NCI-H187 (cell line): ENCODE data around the gene MFAP2.
"Not testable (repeated sequence)": the region's sequence is repeated elsewhere in the genome, so short reads cannot be mapped to it uniquely, and the experiment has no call there.

Experiments
- DNase-seq, 2 experiments: peaks; one replicate each; lab custom pipeline; 2025; lab: John Stamatoyannopoulos, UW

Gene MFAP2

GRCh38 chr1:16929146-16930041 is 51.0 kb downstream of the MFAP2 start:
- DNase-seq, result not testable (repeated sequence)

GRCh38 chr1:16927711-16928485 is 52.5 kb downstream of the MFAP2 start:
- no peak for DNase-seq

- no peak for DNase-seq
Measured at GRCh38 chr1:16927256-16927655, 53.2 kb downstream of the MFAP2 start.

GRCh38 chr1:16926491-16927073 is 53.8 kb downstream of the MFAP2 start:
- DNase-seq, result peak in 1 of 2 experiments; percentile 69

- DNase-seq, result no peak
Measured at GRCh38 chr1:16925635-16926490, 54.6 kb downstream of the MFAP2 start.

GRCh38 chr1:16924919-16925477 is 55.4 kb downstream of the MFAP2 start:
- no peak for DNase-seq
